GM12872 (cell line): Measurements from ENCODE around the gene SYCP2L.

Experiments used
- TF ChIP-seq, protein P1 (sequence below): IDR thresholded peaks from 3 replicates; pipeline ENCODE4 v1.5.1; 2011; ENCODE audit warnings: low read depth, mild to moderate bottlenecking, low read length, moderate library complexity; ENCODE audit not compliant: insufficient read depth

The SYCP2L gene

GRCh38 chr6:10886691-10887502 is at the start of gene SYCP2L:
Gene SYCP2L, plus strand, starts transcription at chr6:10887052. Its CDS starts 75 bp downstream, at chr6:10887127.
- TF ChIP-seq, protein P1, sequence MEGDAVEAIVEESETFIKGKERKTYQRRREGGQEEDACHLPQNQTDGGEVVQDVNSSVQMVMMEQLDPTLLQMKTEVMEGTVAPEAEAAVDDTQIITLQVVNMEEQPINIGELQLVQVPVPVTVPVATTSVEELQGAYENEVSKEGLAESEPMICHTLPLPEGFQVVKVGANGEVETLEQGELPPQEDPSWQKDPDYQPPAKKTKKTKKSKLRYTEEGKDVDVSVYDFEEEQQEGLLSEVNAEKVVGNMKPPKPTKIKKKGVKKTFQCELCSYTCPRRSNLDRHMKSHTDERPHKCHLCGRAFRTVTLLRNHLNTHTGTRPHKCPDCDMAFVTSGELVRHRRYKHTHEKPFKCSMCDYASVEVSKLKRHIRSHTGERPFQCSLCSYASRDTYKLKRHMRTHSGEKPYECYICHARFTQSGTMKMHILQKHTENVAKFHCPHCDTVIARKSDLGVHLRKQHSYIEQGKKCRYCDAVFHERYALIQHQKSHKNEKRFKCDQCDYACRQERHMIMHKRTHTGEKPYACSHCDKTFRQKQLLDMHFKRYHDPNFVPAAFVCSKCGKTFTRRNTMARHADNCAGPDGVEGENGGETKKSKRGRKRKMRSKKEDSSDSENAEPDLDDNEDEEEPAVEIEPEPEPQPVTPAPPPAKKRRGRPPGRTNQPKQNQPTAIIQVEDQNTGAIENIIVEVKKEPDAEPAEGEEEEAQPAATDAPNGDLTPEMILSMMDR = peak; percentile 30; the same call in 1 of the 3 replicates

DNA sequence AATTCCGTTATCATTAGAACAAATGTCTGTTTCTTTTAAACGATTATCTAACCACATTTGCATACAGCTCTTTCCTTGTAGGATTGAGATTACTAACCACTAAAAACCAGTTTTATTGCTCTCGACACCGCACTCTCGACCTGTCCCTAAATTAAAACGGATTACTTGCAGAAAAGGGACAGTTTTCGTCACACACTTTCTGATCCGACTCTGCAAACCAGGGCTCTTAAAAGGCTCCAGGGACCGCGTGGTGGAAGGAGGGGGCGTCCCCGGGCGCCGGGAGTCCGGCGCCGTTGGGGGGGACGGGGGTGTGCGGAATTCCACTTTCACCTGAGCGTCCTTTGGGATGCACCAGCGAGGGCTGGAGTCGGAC is 49.2 kb upstream of the SYCP2L start:
- TF ChIP-seq, protein P1 = no peak

DNA sequence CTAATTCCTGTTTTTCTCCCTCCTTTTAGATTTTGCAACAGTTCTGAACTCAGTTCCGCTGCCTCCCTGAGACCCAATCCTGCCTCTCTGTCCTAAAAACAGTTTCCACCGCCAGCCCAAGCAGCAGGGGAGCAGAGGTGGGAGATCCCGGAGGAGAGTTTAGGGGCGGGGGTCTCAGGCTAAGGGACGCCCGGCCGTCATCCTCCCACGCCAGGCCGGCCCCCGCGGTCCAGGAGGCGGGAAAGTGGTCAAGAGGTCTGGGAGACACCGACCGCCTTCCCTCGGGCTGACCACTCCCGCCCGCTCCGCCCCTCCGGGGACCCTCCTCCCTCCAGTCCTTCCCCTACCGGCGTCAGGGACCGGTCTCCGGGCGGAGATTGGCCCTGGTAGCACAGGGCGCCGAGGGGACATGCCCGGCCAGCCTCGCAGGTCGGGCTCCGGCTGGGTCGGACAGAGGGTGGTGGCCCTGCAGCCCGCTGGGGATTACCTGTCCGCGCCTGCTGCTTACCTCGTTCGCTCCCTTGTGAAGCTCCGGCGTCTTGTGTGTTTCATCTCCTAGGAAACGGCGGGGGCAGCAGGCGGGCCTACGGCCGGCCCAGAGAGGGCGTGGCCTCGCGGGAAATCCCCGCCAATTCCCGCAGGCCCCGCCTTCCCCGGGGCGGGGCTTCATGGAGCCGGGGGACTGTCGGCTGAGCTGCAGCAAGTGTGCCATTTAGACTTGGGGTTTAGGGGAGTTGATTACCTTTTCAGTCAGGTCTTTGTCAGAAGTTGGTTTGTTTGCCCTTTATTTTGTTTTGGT is 48.7 kb upstream of the SYCP2L start, which contains the start of gene MAK:
MAK (minus strand) TSS at position 545 of the 799 bp plus-strand sequence. CDS start 7,891 bp downstream, outside the sequence.
- TF ChIP-seq, protein P1 = no peak

DNA sequence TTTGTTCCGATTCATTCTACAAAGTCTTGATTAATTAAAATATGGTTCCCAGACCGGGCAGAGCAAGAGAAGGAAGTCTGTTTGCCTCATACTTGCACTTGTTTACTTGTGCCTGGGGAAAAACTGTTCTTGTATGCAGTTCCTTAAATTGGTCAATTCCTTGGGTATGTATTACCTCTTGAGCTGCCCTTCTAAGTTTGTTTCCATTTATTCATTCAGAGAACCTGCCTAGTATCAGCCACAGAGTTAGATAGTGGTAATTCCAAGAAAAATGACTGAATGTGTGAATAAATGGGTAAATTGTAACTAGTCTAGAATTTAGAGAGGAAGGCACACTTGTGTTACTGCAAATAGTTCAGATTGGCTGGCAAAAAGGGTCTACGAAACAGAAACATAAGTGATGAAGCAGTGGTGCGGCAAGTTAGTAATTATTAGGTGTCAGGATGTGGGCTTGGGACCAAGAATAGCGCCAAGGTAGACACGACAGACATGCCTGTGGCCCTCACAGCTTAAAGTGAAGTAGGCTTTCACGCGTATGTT is 48.0 kb upstream of the SYCP2L start:
- TF ChIP-seq, protein P1 = no peak

- TF ChIP-seq, protein P1 = no peak
Measured at GRCh38 chr6:10843554-10843953, 43.3 kb upstream of the SYCP2L start.

DNA sequence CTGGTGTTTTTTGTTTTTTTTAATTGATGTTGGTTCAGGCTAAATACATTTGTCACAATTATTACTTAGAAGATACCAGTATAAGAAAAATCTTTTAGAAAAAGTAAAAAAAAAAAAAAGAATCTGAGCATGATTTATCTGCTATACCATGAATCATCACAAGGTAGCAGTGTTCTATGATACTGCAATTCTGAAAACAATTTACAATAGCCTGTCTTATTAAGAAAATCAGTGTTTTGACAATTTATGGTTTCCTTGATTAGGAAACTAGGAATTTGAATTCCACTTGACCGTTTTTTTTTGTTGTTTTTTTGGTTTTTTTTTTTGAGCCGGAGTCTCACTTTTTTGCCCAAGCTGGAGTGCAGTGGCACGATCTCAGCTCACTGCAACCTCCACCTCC is 39.2 kb upstream of the SYCP2L start:
- TF ChIP-seq, protein P1 = peak; percentile 27; the same call in 1 of the 3 replicates

DNA sequence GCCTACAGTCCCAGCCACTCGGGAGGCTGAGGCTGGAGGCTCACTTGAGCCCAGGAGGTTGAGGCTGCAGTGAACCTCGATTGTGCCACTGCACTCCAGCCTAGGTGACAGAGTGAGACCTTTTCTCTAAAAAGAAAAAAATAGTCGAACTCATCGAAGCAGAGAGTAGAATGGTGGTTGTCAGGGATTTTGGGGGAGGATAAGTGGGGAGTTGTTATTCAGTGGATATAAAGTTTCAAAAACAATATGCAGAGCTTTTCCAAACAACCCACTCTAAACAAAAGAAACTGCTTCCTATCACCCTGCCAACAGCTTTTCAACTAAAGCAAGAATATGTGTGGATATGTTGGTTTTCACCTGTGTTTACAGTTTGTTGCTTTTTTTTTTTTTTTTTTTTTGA is 37.0 kb upstream of the SYCP2L start:
- TF ChIP-seq, protein P1 = no peak
